HG03460 (cell line): ENCODE data around the gene MIGA1.
A peak's percentile ranks its signal among the peaks of the same experiment; 100 is the strongest.
"Not testable (repeated sequence)": the region's sequence is repeated elsewhere in the genome, so short reads cannot be mapped to it uniquely, and the experiment has no call there.

Experiments
- ATAC-seq: cut with Tn5 transposase; IDR thresholded peaks from one replicate; pipeline ENCODE4 v1.9.1; 2021; ENCODE audit not compliant: unreplicated experiment

The MIGA1 gene

GRCh38 chr1:77906019-77906545 is 126.6 kb downstream of the MIGA1 start:
- ATAC-seq: no peak

- no peak for ATAC-seq
Measured at GRCh38 chr1:77906624-77907023, 127.2 kb downstream of the MIGA1 start.

GRCh38 chr1:77910116-77910515 is 130.7 kb downstream of the MIGA1 start:
- no peak for ATAC-seq

- not testable (repeated sequence) for ATAC-seq
Measured at GRCh38 chr1:77918918-77919317, 139.5 kb downstream of the MIGA1 start.

- ATAC-seq: no peak
Measured at GRCh38 chr1:77925518-77925917, 146.1 kb downstream of the MIGA1 start.

- ATAC-seq: no peak
Measured at GRCh38 chr1:77925956-77926355, 146.5 kb downstream of the MIGA1 start.

GRCh38 chr1:77926561-77927357 is 147.3 kb downstream of the MIGA1 start:
- ATAC-seq: peak; percentile 70

- ATAC-seq: no peak
Measured at GRCh38 chr1:77927414-77927813, 148.0 kb downstream of the MIGA1 start.
